Sigmoid colon (tissue), 7 donors: Measurements from ENCODE around the gene POGK. TPM values are rescaled to one million over a fixed set of nuclear protein-coding genes. Genes with fewer than 3 reads are reported as not detected.

ENCODE experiments used
- DNase-seq: peaks from one replicate; pipeline ENCODE4 v3.0.0-alpha.2; 2019
- H3K27ac ChIP-seq, 4 donors: fragments of 200-600 bp; sonication (generic); one replicate each; pipeline ENCODE4 v1.5.1; 2016 to 2019; ENCODE audit warnings: mild to moderate bottlenecking in 1 of 4
- H3K27me3 ChIP-seq, 3 donors: fragments of 200-600 bp; sonication (generic); one replicate each; pipeline ENCODE4 v1.5.1; 2019; ENCODE audit warnings: mild to moderate bottlenecking in 1 of 3
- H3K36me3 ChIP-seq, 4 donors: fragments of 200-600 bp; sonication (generic); one replicate each; pipeline ENCODE4 v1.5.1; 2016 to 2019
- H3K4me1 ChIP-seq, 4 donors: fragments of 200-600 bp; sonication (generic); one replicate each; pipeline ENCODE4 v1.5.1; 2017 to 2019
- H3K4me3 ChIP-seq, 4 donors: fragments of 200-600 bp; sonication (generic); one replicate each; pipeline ENCODE4 v1.5.1; 2017 to 2019; ENCODE audit warnings: mild to moderate bottlenecking in 2 of 4, moderate library complexity in 1 of 4
- H3K9me3 ChIP-seq, 4 donors: fragments of 200-600 bp in 3 of 4; sonication (generic) in 3 of 4; one replicate each; pipeline versions ENCODE4 v1.5.1 to v1.6.1; 2013 to 2019
- CTCF ChIP-seq, 4 experiments: fragments of 450-650 bp in 3 of 4; fragments of 200-600 bp in 1 of 4; IDR thresholded peaks; one replicate each; pipeline ENCODE4 v1.5.1; 2016 to 2019; ENCODE audit warnings: antibody characterized with exemption in 4 of 4, mild to moderate bottlenecking in 3 of 4, moderate library complexity in 2 of 4
- EP300 ChIP-seq, 4 donors: sonication (generic); formaldehyde crosslinking; IDR thresholded peaks; one replicate each; pipeline ENCODE4 v1.6.1; 2017; ENCODE audit warnings: antibody characterized with exemption in 4 of 4
- POLR2A ChIP-seq, 2 donors: fragments of 450-650 bp; IDR thresholded peaks; one replicate each; pipeline ENCODE4 v1.6.1; 2016; ENCODE audit warnings: antibody characterized with exemption in 2 of 2, mild to moderate bottlenecking in 2 of 2, moderate library complexity in 2 of 2
- POLR2AphosphoS5 ChIP-seq, 4 donors: sonication (generic); formaldehyde crosslinking; IDR thresholded peaks; one replicate each; pipeline ENCODE4 v1.6.1; 2017; ENCODE audit warnings: antibody characterized with exemption in 4 of 4
- WGBS, 2 donors: extraction: QIAGEN DNeasy Blood & Tissue Kit; methylation state at CpG; one replicate each; pipeline ENCODE4 v1.1.7; 2013; 5-methylcytosine and 5-hydroxymethylcytosine counted together
- intact Hi-C: fragments of 100-400 bp; cut with DNase I; formaldehyde crosslinking; loops from one replicate; pipeline ENCODE4 v1.15.1; 2023
- polyA plus RNA-seq, 3 donors: library from polyadenylated mRNA; stranded (reverse); fragments of 200-250 nt; gene quantifications; one replicate each; pipeline ENCODE4 v1.2.3, GENCODE V29; 2013
- total RNA-seq, 4 donors: library from RNA; depleted of rRNA; stranded (reverse); fragments of >200 nt; gene quantifications; one replicate each; pipeline ENCODE4 v1.1.0, GENCODE V29; 2016
- donor health status: healthy with polysubstance abuse.
- donor health status: Bipolar disorder and iron deficiency.
- donor health status: healthy.

POGK gene
- total and polyA plus RNA-seq, 7 donors, result 6.6 to 23.5 (median 22.2) TPM

DNA sequence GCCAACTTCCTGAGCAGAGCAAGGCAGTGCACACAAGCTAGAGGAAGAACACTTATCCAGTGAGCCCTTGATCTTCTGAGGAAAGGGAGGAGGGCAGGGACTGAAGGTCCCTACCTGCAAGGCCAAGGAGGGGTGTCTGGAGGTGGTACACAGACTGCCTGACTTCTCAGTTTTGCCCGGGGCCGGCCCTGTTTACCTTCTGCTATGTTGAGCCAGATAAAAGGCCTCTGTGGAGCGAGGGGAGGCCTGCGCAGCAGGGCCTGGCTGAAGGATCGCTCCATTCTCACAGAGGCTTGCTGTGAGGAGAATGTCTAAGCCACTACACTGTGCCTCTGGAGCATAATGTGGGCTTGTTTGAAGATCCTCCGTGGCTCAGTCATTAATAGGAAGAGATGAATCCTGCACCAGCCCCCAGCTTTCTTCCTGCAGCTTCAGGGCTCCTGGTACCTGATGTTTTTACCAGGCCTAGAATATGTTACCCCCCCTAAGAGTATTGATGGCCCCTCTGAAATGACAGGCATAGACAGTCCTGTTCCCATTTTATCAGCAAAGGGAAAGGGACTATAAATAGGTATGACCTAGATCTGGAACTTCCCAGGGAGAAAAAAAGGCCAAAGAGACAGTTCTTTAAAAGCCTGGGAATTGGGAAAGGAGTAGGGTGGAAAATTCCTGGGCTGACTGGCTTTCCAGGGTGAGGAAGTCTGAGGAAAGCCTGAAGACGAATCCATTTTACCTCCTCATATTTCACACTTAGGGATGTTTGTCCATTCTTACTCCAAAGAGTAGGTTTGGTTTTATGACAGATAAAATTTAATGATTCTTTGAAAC is 4.7 kb downstream of the POGK start:
- WGBS, 2 donors, result 35 to 72% methylated on average over 7 of the region's 7 CpGs
- H3K4me3 ChIP-seq, result no peak overlapping the region
- no peak for DNase-seq
- H3K27ac ChIP-seq, result peak overlapping the region; percentile 38 to 71 (median 62)
- H3K27me3 ChIP-seq, result no peaks in the 10 kb centered on the region
- H3K4me1 ChIP-seq, result peaks cover 0 to 60% (median 55%) of the 10 kb centered on the region in 4 donors
- H3K36me3 ChIP-seq, result peaks cover 13 to 82% (median 44%) of the 10 kb centered on the region in 4 donors
- no peak for TF ChIP-seq POLR2AphosphoS5 (IDR thresholded peaks at IDR 0.05)
- TF ChIP-seq CTCF (IDR thresholded peaks at IDR 0.05), result no peak
- TF ChIP-seq EP300 (IDR thresholded peaks at IDR 0.05), result no peak
- no peak for TF ChIP-seq POLR2A (IDR thresholded peaks at IDR 0.05)
- H3K9me3 ChIP-seq, result no peaks in the 10 kb centered on the region
- intact Hi-C loops, result no loop called here

DNA sequence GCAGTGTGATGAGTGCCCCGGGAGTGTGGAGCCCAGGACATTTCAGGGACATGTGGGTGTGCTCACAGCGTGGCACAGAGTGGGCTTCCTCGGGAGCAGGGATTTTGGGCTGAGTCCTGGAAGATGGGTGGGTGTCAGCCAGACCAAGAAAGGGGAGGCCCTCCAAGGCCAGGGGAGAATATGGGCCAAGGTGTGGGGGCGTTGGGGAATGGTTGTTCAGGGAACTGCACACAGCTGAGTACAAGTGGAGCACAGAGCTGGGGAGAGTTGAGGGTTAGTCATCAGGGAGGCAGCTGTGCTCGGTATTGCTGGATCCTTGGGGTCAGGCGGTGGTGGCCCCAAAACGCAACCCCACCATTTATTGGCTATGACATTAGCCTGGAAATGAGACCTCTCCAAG is 5.5 kb downstream of the POGK start:
- Histone ChIP-seq H3K4me3 (no peak overlapping the region), H3K27ac (peak overlapping the region; percentile 38 to 71 (median 62)), H3K9me3 (no peaks in the 10 kb centered on the region), H3K36me3 (peaks cover 19 to 90% (median 52%) of the 10 kb centered on the region in 4 donors), H3K4me1 (peaks cover 0 to 59% (median 55%) of the 10 kb centered on the region in 4 donors), H3K27me3 (no peaks in the 10 kb centered on the region)
- WGBS, 2 donors, result 73 to 80% methylated on average over 7 of the region's 7 CpGs
- intact Hi-C loops, result loop anchor here (5.0 kb wide), 1 partner anchor 378 kb away; the partner anchor contains the start of gene POU2F1
- no peak for DNase-seq
- no peak for TF ChIP-seq POLR2AphosphoS5 (IDR thresholded peaks at IDR 0.05)
- TF ChIP-seq POLR2A (IDR thresholded peaks at IDR 0.05), result no peak
- TF ChIP-seq EP300 (IDR thresholded peaks at IDR 0.05), result no peak
- no peak for TF ChIP-seq CTCF (IDR thresholded peaks at IDR 0.05)

DNA sequence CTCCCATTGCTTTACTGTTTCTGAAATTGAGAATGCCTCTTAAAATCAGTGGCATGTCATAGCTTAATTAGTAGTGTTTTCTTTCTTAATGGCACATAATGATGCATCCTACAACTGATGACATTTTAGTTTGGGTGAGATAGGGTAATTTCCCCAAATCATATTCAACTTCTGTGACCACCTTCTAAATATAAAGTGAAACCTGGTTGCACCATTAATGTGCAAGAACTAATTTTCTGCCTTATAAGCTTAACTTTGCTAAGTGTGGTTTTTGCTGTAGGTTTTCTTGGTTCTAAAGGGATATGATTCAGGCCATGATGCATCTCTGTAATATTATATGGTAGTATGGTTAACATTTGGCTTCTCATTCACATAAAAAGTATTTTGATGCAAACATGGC is 8.9 kb downstream of the POGK start:
- Histone ChIP-seq H3K9me3 (no peaks in the 10 kb centered on the region), H3K27ac (no peak overlapping the region), H3K27me3 (no peaks in the 10 kb centered on the region), H3K4me3 (no peak overlapping the region), H3K4me1 (peaks cover 0 to 27% (median 25%) of the 10 kb centered on the region in 4 donors), H3K36me3 (peaks cover 38 to 97% (median 59%) of the 10 kb centered on the region in 4 donors)
- DNase-seq, result no peak
- intact Hi-C loops, result loop anchor here (5.0 kb wide), 1 partner anchor 374 kb away; the partner anchor contains the start of gene POU2F1
- TF ChIP-seq EP300 (IDR thresholded peaks at IDR 0.05), result no peak
- TF ChIP-seq POLR2AphosphoS5 (IDR thresholded peaks at IDR 0.05), result no peak
- no peak for TF ChIP-seq CTCF (IDR thresholded peaks at IDR 0.05)

DNA sequence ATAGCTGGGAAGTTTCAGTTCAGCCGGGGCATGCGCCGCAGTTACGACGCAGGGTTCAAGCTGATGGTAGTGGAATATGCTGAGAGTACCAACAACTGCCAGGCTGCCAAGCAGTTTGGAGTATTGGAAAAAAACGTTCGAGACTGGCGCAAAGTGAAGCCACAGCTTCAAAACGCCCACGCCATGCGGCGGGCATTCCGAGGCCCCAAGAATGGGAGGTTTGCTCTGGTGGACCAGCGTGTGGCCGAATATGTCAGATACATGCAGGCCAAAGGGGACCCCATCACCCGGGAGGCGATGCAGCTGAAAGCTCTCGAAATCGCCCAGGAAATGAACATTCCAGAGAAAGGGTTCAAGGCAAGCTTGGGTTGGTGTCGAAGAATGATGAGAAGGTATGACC is 9.9 kb downstream of the POGK start:
- 97 to 98% methylated on average over 20 of the region's 20 CpGs for WGBS, 2 donors
- Histone ChIP-seq H3K4me1 (peaks cover 0 to 18% (median 15%) of the 10 kb centered on the region in 4 donors), H3K9me3 (no peaks in the 10 kb centered on the region), H3K36me3 (peaks cover 39 to 97% (median 52%) of the 10 kb centered on the region in 4 donors), H3K4me3 (no peak overlapping the region), H3K27me3 (no peaks in the 10 kb centered on the region), H3K27ac (no peak overlapping the region)
- TF ChIP-seq POLR2A (IDR thresholded peaks at IDR 0.05) (no peak), CTCF (IDR thresholded peaks at IDR 0.05) (no peak), POLR2AphosphoS5 (IDR thresholded peaks at IDR 0.05) (no peak), EP300 (IDR thresholded peaks at IDR 0.05) (no peak)
- no peak for DNase-seq
- intact Hi-C loops, result loop anchor here (5.0 kb wide), 1 partner anchor 373 kb away; the partner anchor contains the start of gene POU2F1
